Gastroesophageal sphincter (tissue), 4 donors: ENCODE results near the gene SETD1B. TPM values are rescaled to one million over a fixed set of nuclear protein-coding genes. Genes with fewer than 3 reads are reported as not detected.

Experiments
- ATAC-seq: fragments of 150-250 bp; one replicate; pipeline ENCODE4 v1.9.1; 2016; ENCODE audit warnings: mild to moderate bottlenecking, moderate library complexity
- H3K27ac ChIP-seq, 4 donors: fragments of 200-600 bp; sonication (generic) in 3 of 4; 1 replicate in 3 of 4; 2 replicates in 1 of 4; pipeline ENCODE4 v1.5.1; 2016 to 2019
- H3K27me3 ChIP-seq: fragments of 200-600 bp; sonication (generic); one replicate; pipeline ENCODE4 v1.5.1; 2019
- H3K36me3 ChIP-seq, 2 donors: fragments of 200-600 bp; sonication (generic); one replicate each; pipeline ENCODE4 v1.5.1; 2019; ENCODE audit warnings: control low read depth in 1 of 2
- H3K4me1 ChIP-seq, 3 donors: fragments of 200-600 bp; sonication (generic); 1 replicate in 2 of 3; 2 replicates in 1 of 3; pipeline ENCODE4 v1.5.1; 2016 to 2019; ENCODE audit warnings: control low read depth in 2 of 3
- H3K4me3 ChIP-seq, 2 donors: fragments of 200-600 bp; sonication (generic); one replicate each; pipeline ENCODE4 v1.5.1; 2019; ENCODE audit warnings: mild to moderate bottlenecking in 1 of 2, moderate library complexity in 1 of 2
- H3K9me3 ChIP-seq, 3 donors: fragments of 200-600 bp; sonication (generic); one replicate each; pipeline ENCODE4 v1.5.1; 2017 to 2019; ENCODE audit warnings: control low read depth in 2 of 3
- EP300 ChIP-seq: sonication (generic); formaldehyde crosslinking; IDR thresholded peaks from one replicate; pipeline ENCODE4 v1.6.1; 2017; ENCODE audit warnings: antibody characterized with exemption, mild to moderate bottlenecking
- POLR2A ChIP-seq, 2 donors: fragments of 450-650 bp; IDR thresholded peaks; one replicate each; pipeline ENCODE4 v1.6.1; 2017; ENCODE audit warnings: antibody characterized with exemption in 2 of 2, mild to moderate bottlenecking in 2 of 2, moderate library complexity in 1 of 2
- POLR2AphosphoS5 ChIP-seq: sonication (generic); formaldehyde crosslinking; IDR thresholded peaks from one replicate; pipeline ENCODE4 v1.6.1; 2017; ENCODE audit warnings: antibody characterized with exemption
- WGBS, 2 donors: methylation state at CpG; one replicate each; pipeline ENCODE4 v1.1.5; 2018; ENCODE audit warnings: low coverage in 1 of 2; 5-methylcytosine and 5-hydroxymethylcytosine counted together
- total RNA-seq, 4 donors: library from RNA; depleted of rRNA; stranded (reverse); fragments of >200 nt; gene quantifications; one replicate each; pipeline ENCODE4 v1.1.0, GENCODE V29; 2016
- TF ChIP-seq, protein P1 (sequence below), 4 experiments: fragments of 200-600 bp in 2 of 4; fragments of 450-650 bp in 2 of 4; sonication (generic) in 1 of 4; IDR thresholded peaks; one replicate each; pipeline ENCODE4 v1.5.1; 2017 to 2019; ENCODE audit warnings: antibody characterized with exemption in 4 of 4, mild to moderate bottlenecking in 2 of 4, moderate library complexity in 2 of 4

SETD1B gene
- total RNA-seq, 4 donors from 2014 or later: 9.6 to 25.1 (median 20.3) TPM

DNA sequence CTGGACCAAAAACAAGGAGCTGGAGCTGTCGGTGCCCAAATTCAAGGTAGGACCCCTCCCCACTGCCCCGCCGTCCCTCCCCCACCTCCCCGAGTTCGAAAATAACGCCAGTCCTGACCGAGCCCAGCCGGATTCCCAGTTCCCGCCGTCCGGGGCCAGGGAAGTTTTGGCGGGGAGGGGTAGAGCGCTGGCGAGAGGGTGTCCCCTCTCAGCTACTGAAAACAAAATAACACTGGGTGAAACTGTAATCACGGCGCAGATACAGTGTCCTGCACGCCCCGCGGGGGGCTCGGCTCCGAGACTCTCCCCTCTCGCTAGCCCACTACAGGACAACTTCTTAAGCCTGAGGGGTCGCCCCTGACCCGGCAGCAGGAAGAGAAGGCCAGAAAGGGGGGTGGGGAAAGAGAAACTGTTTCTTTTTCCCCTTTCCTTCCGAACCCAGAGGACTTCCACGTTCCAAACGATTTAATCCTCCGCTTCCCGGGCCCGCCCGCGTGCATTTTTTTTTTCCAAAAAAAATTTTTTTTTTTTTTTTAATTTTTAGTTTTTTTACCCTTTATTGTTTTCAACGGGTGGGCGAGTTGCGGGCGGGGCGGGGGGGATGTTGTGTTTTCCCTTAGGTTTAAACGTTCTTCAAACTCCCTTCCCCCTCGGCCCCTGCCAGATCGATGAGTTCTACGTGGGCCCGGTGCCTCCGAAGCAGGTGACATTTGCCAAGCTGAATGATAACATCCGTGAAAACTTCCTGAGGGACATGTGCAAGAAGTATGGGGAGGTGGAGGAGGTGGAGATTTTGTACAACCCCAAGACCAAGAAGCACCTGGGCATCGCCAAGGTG lies 1.6 kb downstream of the SETD1B start:
- WGBS, 2 donors: 0% methylated on average over 7 to 22 of the region's 45 CpGs
- Histone ChIP-seq H3K9me3 (no peaks in the 10 kb centered on the region), H3K4me1 (peaks cover 0 to 59% (median 19%) of the 10 kb centered on the region in 3 donors), H3K36me3 (peaks cover 0 to 36% of the 10 kb centered on the region in 2 donors), H3K27ac (peak overlapping the region; percentile 100), H3K27me3 (no peaks in the 10 kb centered on the region), H3K4me3 (peak overlapping the region; percentile 85)
- no peak for ATAC-seq
- TF ChIP-seq POLR2A (IDR thresholded peaks at IDR 0.05) (no peak), EP300 (no peak), POLR2AphosphoS5 (no peak)
- TF ChIP-seq, protein P1, sequence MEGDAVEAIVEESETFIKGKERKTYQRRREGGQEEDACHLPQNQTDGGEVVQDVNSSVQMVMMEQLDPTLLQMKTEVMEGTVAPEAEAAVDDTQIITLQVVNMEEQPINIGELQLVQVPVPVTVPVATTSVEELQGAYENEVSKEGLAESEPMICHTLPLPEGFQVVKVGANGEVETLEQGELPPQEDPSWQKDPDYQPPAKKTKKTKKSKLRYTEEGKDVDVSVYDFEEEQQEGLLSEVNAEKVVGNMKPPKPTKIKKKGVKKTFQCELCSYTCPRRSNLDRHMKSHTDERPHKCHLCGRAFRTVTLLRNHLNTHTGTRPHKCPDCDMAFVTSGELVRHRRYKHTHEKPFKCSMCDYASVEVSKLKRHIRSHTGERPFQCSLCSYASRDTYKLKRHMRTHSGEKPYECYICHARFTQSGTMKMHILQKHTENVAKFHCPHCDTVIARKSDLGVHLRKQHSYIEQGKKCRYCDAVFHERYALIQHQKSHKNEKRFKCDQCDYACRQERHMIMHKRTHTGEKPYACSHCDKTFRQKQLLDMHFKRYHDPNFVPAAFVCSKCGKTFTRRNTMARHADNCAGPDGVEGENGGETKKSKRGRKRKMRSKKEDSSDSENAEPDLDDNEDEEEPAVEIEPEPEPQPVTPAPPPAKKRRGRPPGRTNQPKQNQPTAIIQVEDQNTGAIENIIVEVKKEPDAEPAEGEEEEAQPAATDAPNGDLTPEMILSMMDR (IDR thresholded peaks at IDR 0.05): no peak

DNA sequence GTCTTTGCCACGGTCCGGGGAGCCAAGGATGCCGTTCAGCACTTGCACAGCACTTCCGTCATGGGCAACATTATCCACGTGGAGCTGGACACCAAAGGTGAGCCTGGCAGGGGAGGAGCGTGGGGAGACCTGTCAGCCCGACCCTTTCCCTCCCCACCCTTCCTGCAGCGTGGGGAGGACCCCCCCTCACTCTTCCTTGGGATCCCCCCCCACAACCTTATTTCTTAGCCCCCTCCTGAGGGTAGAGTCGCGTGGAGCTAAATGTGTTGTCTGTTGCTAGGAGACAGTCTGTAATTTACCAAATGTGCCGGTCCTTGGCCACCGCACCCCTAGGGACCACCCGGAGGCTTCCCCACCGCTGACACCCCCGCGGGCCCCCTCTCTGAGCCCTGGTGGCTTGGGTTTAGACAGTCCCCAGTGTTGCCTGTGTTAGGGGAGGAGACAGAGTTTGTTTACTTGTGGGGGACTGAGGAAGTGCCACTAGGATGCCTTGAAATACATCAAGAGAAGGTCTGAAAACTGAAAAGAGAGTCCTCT lies 2.3 kb downstream of the SETD1B start:
- peaks cover 0 to 43% of the 10 kb centered on the region in 2 donors for H3K36me3 ChIP-seq
- H3K4me1 ChIP-seq: peaks cover 0 to 66% (median 26%) of the 10 kb centered on the region in 3 donors
- H3K27me3 ChIP-seq: no peaks in the 10 kb centered on the region
- H3K27ac ChIP-seq: peak overlapping the region in 3 of 4 donors; percentile 66 to 100 (median 100)
- WGBS, 2 donors: no CpG with 5 or more reads among the region's 16 CpGs
- no peaks in the 10 kb centered on the region for H3K9me3 ChIP-seq
- no peak for TF ChIP-seq EP300
- TF ChIP-seq, protein P1 (IDR thresholded peaks at IDR 0.05): no peak
- TF ChIP-seq POLR2A (IDR thresholded peaks at IDR 0.05): no peak
- TF ChIP-seq POLR2AphosphoS5: no peak
- H3K4me3 ChIP-seq: peak overlapping the region; percentile 85
- ATAC-seq: no peak

DNA sequence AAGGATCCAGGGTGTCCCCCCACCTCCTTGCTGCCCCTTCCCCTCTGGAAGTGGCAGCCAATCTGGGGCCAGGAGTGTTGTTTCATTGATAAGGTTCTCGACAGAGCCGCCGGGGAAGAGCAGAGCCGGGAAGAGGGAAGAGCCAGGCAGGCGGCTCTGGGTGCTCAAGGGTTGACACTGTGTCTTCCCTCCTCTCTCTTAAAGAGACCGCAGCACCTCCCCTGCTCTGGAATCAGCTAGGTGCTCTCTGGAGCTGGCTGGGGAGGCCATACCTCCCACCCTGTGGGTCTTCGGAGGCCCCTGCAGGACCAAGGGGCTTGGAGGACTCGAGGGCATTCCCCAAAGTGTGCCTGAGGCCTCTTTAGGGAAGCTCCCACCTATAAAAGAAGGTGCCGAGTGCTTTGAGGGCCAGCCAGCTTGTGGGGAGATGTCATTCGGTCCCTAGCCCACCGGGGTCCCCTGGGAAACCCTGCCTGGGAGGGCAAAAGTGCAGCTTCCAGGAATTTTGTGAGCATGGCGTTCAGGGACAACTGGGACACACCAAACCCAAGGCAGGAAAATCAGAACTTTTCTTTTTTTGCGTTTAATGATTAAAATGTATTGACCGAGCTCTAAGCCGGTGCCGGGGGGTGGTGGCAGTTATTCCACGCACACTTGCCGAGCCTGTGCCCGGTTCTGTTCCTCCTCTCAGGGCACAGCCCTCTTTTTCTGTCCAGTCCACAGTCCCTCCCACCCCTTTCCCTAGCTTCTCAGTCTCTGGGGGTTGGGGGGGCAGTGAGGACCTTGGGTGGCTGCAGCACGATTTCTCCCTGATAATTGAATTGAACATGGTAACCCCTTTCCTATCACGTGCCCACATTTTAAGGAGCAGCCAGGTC lies 3.0 kb downstream of the SETD1B start:
- 24 to 30% methylated on average over 2 to 10 of the region's 21 CpGs for WGBS, 2 donors
- Histone ChIP-seq H3K36me3 (peaks cover 0 to 45% of the 10 kb centered on the region in 2 donors), H3K9me3 (no peaks in the 10 kb centered on the region), H3K27ac (peak overlapping the region in 3 of 4 donors; percentile 66 to 100 (median 100)), H3K27me3 (no peaks in the 10 kb centered on the region), H3K4me3 (peak overlapping the region; percentile 85), H3K4me1 (peaks cover 0 to 66% (median 33%) of the 10 kb centered on the region in 3 donors)
- TF ChIP-seq POLR2AphosphoS5: no peak
- TF ChIP-seq, protein P1 (IDR thresholded peaks at IDR 0.05): no peak
- no peak for TF ChIP-seq POLR2A (IDR thresholded peaks at IDR 0.05)
- no peak for TF ChIP-seq EP300
- no peak for ATAC-seq

DNA sequence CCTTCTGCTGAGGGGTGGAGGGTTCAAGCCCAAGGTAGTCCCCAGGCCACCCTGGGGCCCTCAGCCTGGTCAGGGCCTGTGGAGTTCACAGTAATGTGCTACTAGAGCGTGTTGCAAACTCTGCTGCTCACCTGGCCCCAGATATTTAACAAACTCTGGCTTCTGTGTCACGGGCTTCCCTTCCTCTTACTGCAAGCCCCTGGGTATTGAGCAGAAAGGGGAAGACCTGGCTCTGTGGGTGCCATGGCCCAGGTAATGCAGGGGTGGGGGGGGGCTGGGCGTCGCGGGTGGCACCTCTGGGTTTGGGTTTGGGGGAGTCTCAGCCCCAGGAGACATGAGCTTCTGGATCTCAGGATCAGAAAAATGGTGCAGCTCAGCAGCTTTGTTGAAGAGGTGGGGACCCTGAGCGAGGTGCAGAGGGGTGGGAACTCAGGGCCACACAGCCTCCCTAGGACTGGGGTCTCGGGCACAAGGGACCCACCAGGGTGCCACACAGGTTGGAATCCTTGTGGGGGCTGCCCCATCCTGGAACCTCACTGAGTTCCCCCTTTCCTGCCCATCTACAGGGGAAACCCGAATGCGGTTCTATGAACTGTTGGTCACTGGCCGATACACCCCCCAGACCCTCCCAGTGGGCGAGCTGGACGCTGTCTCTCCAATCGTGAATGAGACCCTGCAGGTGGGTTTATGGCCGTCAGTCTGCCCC lies 4.0 kb downstream of the SETD1B start:
- Histone ChIP-seq H3K36me3 (peaks cover 0 to 45% of the 10 kb centered on the region in 2 donors), H3K9me3 (no peaks in the 10 kb centered on the region), H3K4me3 (no peak overlapping the region), H3K27me3 (no peaks in the 10 kb centered on the region), H3K27ac (peak overlapping the region in 2 of 4 donors; percentile 3 to 100), H3K4me1 (peaks cover 0 to 73% (median 39%) of the 10 kb centered on the region in 3 donors)
- TF ChIP-seq POLR2AphosphoS5 (no peak), EP300 (no peak), POLR2A (IDR thresholded peaks at IDR 0.05) (no peak)
- TF ChIP-seq, protein P1 (IDR thresholded peaks at IDR 0.05): no peak
- no peak for ATAC-seq
- no CpG with 5 or more reads among the region's 14 CpGs for WGBS, 2 donors
